ENCODE results near the gene NGB. TPM values are rescaled to one million over a fixed set of nuclear protein-coding genes. Genes with fewer than 3 reads are reported as not detected.

NGB gene
- total RNA-seq, 1 experiment from 2014 or later = not detected

GRCh38 chr14:77256694-77257093 is 14.3 kb downstream of the NGB start:
- H3K9me2 ChIP-seq (ENCODE audit: insufficient read depth) = no peaks in the 10 kb centered on the region
- no peaks in the 10 kb centered on the region for H4K20me1 ChIP-seq (ENCODE audit: insufficient read depth)
- ChIA-PET CTCF (no interaction called here), RAD21 (ENCODE audit: low non-redundant PET in 1 of 2, low total read pairs in 2 of 2, uncharacterized antibody in 2 of 2, unreplicated experiment in 2 of 2) (no interaction called here), POLR2A (no interaction called here)
- H3K4me1 ChIP-seq (ENCODE audit: control insufficient read depth in 1 of 2, insufficient read depth in 2 of 2, low read length in 2 of 2) = no peaks in the 10 kb centered on the region
- no peak for DNase-seq (ENCODE audit: low read depth, low spot score)
- no peak for ATAC-seq
- BruUV-seq (replicated peaks) = no TSS peak
- no peak overlapping the region for H2AFZ ChIP-seq (ENCODE audit: low read depth, low read length, poor library complexity, severe bottlenecking)
- no peak overlapping the region for H3K9ac ChIP-seq (ENCODE audit: low read length)
- no peak overlapping the region for H3K4me2 ChIP-seq (ENCODE audit: low read length)
- no peaks in the 10 kb centered on the region for H3K79me2 ChIP-seq (ENCODE audit: insufficient read depth, low read length)
- H3K9me3 ChIP-seq (ENCODE audit: control insufficient read depth in 1 of 2, insufficient read depth in 1 of 2, low read depth in 1 of 2, low read length in 2 of 2) = no peaks in the 10 kb centered on the region
- no peak overlapping the region for H3K4me3 ChIP-seq (replicated peaks in 1 of 2; ENCODE audit: low read depth in 1 of 2, low read length in 2 of 2)
- TF ChIP-seq MAX (IDR thresholded peaks at IDR 0.05) (no peak), SIN3A (IDR thresholded peaks at IDR 0.05; ENCODE audit: low read depth) (no peak), ELF1 (IDR thresholded peaks at IDR 0.05; ENCODE audit: borderline replicate concordance, low read depth) (no peak), TCF7L2 (IDR thresholded peaks at IDR 0.05; ENCODE audit: borderline replicate concordance, extremely low read depth, insufficient read depth, insufficient read length) (no peak), ZNF274 (IDR thresholded peaks at IDR 0.05; ENCODE audit: low read depth, low read length) (no peak), ZBTB33 (IDR thresholded peaks at IDR 0.05; ENCODE audit: extremely low read depth, insufficient replicate concordance, low read length) (no peak), SRF (IDR thresholded peaks at IDR 0.05; ENCODE audit: low read depth) (no peak), CBX3 (IDR thresholded peaks at IDR 0.05; ENCODE audit: low read depth) (no peak), FOSL1 (IDR thresholded peaks at IDR 0.05; ENCODE audit: low read depth) (no peak), RAD21 (IDR thresholded peaks at IDR 0.05; ENCODE audit: low read depth) (no peak), ATF3 (IDR thresholded peaks at IDR 0.05) (no peak), EZH2phosphoT487 (IDR thresholded peaks at IDR 0.05; ENCODE audit: borderline replicate concordance) (no peak), EZH2 (IDR thresholded peaks at IDR 0.05) (no peak), ZFX (IDR thresholded peaks at IDR 0.05) (no peak), YY1 (IDR thresholded peaks at IDR 0.05; ENCODE audit: extremely low read depth, insufficient replicate concordance, low read depth, low read length) (no peak), REST (IDR thresholded peaks at IDR 0.05; ENCODE audit: low read depth) (no peak), POLR2A (IDR thresholded peaks at IDR 0.05; ENCODE audit: borderline replicate concordance, extremely low read depth, insufficient read depth, insufficient read length) (no peak)
- H3K27ac ChIP-seq (ENCODE audit: low read depth, low read length) = no peak overlapping the region
- H3K27me3 ChIP-seq (ENCODE audit: insufficient read depth, low read length) = no peaks in the 10 kb centered on the region
- H3K36me3 ChIP-seq (ENCODE audit: control insufficient read depth in 1 of 2, insufficient read depth in 2 of 2, low read length in 2 of 2) = no peaks in the 10 kb centered on the region
- intact Hi-C loops (cut with micrococcal nuclease) = no loop called here

Data from HCT116 (cell line).